HG02884 (cell line): Measurements from ENCODE around the gene FIG4.
"Not testable (repeated sequence)": the region's sequence is repeated elsewhere in the genome, so short reads cannot be mapped to it uniquely, and the experiment has no call there.

Experiments
- ATAC-seq: cut with Tn5 transposase; IDR thresholded peaks from one replicate; pipeline ENCODE4 v1.9.1; 2021; ENCODE audit warnings: mild to moderate bottlenecking, moderate library complexity; ENCODE audit not compliant: unreplicated experiment

FIG4 gene

GRCh38 chr6:109841869-109842268 is 150.8 kb downstream of the FIG4 start:
- ATAC-seq = no peak

- no peak for ATAC-seq
These were observed 161.6 kb downstream of the FIG4 start for GRCh38 chr6:109852713-109853112.

DNA sequence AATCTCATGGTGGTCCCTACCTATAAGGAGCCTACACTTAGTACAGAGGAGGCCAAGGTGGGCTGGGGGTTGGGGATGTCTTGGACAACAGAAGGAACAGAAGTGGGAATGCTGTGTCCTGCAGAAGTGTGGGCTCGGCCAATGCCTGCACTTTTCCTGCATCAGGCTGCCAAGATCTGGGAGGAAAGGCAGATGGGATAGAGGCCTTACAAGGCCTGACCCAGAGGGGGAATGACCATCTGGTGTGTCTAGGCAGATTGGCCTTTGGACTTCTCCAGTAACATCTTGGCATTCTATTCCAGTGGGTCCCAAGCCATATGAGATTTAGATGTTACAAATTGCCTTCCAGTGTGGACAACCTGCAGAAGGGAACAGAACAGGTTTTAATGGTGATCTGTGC is 162.3 kb downstream of the FIG4 start:
- no peak for ATAC-seq

- ATAC-seq = no peak
These were observed 162.9 kb downstream of the FIG4 start for GRCh38 chr6:109853951-109854350.

- no peak for ATAC-seq
These were observed 163.6 kb downstream of the FIG4 start for GRCh38 chr6:109854541-109855308.

GRCh38 chr6:109855476-109856040 is 164.5 kb downstream of the FIG4 start:
- not testable (repeated sequence) for ATAC-seq

DNA sequence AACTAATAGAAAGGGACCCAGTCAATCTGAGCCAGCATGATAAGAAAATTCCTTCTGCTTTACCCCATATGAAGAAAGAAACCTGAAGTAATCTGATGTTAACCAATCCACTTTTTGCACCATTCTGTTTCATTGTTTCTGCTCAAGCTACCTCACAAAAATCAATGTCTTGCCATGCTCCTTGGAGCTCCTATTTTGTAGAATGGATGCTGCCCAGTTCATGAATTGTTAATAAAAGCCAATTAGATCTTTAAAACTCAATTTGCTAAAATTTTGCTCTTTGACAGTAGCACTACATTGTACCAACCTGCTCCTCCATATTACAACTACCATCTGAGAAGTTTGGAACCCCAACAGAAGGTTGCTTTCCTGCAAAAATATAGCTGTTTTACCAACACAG is 170.8 kb downstream of the FIG4 start:
- ATAC-seq = no peak

DNA sequence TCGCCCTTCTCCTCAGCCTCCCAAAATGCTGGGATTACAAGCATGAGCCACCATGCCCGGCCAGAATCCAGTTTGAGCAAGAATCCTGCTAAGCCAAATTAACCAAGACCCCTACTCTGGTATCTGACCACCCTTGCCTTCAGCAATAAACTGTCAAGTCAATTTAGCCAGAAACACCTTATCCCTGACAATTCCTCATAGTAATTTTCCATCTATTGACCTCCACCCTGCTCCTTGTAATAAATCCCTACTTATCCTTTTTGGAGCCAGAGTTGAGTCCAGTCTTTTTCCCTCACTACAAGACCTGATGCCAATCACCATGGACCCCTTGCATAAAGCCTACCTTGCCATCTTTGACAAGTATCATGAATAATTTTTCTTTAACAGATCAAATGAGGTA is 173.0 kb downstream of the FIG4 start:
- ATAC-seq = no peak

GRCh38 chr6:109865968-109866367 is 174.9 kb downstream of the FIG4 start:
- ATAC-seq = no peak

- no peak for ATAC-seq
These were observed 176.2 kb downstream of the FIG4 start for GRCh38 chr6:109867009-109867969.

DNA sequence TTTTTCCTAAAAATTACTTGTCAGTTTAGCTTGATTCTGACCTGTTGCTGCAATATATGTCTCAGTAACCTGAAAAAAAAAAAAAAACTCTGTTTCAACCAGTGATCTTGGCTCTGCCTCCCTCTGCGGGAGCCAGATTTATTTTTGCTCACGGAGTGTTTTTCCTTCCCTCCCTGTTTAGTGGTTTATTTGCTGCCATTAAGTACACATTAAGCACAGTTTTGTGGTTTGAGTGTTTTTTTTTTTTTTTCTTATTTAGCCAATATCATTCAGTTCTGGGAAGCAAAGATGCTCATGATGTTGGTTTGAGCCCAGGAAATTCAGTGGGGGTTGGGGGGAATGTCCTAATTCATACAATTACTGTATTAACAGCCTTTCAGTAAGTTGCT is 176.9 kb downstream of the FIG4 start:
- ATAC-seq = no peak

DNA sequence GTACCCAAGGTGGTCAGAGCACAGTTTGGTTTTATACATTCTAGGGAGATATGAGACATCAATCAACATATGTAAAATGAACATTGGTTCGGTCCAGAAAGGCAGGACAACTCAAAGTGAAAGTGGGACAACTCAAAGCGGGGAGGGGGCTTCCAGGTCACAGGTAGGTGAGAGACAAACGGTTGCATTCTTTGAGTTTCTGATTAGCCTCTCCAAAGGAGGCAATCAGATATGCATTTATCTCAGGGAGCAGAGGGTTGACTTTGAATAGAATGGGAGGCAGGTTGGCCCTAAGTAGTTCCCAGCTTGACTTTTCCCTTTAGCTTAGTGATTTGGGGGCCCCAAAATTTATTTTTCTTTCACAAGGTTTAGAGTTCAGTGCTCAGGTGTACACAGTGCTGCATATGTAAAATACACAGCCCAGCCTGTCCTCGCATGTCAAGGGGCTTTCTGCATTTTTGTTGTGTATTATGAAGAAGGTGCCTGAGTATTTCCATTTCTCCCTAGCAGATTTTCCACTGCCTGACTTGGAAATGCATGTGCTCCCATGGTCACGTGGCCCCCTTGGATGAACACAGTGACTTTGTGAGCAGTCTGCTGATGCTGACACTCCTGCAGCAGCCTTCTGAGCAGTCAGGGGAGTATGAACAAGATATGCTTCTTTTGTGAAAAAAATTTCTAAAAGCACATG is 178.4 kb downstream of the FIG4 start:
- ATAC-seq = not testable (repeated sequence)

DNA sequence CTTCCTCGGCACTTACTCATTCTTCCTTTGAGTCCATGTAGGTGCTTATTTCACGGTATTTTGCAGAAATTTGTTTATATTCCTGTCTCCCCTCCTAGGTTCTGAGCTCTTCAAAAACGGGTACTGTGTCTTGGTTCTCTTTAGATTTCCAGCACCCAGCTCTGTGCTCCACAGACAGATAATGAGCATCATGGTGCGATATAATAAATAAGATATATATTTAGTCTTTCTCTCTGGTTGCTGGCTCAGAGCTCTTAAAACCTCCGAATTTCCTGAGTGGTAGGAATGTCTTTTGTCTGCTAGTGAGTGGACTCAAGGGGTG is 179.0 kb downstream of the FIG4 start:
- ATAC-seq = no peak

GRCh38 chr6:109872549-109872948 is 181.5 kb downstream of the FIG4 start:
- ATAC-seq = no peak

GRCh38 chr6:109872968-109873545 is 182.0 kb downstream of the FIG4 start:
- no peak for ATAC-seq

GRCh38 chr6:109874086-109874485 is 183.0 kb downstream of the FIG4 start:
- no peak for ATAC-seq

- ATAC-seq = no peak
These were observed 183.5 kb downstream of the FIG4 start for GRCh38 chr6:109874621-109875020.
